H1 (cell line): ENCODE data around the gene RFX2. TPM values are rescaled to one million over a fixed set of nuclear protein-coding genes. Genes with fewer than 3 reads are reported as not detected.

Experiments used
- CTCF ChIA-PET: fragments of 300-600 bp; sonication (Branson Sonifier 250); formaldehyde crosslinking; loops from one replicate; lab custom pipeline; 2021; ENCODE audit not compliant: partially characterized antibody; lab: Charles Lee
- POLR2A ChIA-PET: fragments of 300-600 bp; sonication (Branson Sonifier 250); formaldehyde crosslinking; loops from one replicate; lab custom pipeline; 2021; ENCODE audit warnings: inconsistent platforms; ENCODE audit not compliant: partially characterized antibody; lab: Charles Lee
- DNase-seq, 2 experiments: peaks; one replicate each; pipeline versions ENCODE4 v3.0.0 to v3.0.0-alpha.2; 2010 to 2022; ENCODE audit warnings: low spot score in 2 of 2, low read depth in 1 of 2, mixed read lengths in 1 of 2
- FAIRE-seq: peaks from 2 replicates; lab custom pipeline; 2011; peaks lifted over from hg19 to GRCh38; lab: Jason Lieb, UNC
- H2AFZ ChIP-seq: 2 replicates; pipeline ENCODE4 v1.8.1; 2012; ENCODE audit warnings: low read length, inconsistent platforms
- H2AK5ac ChIP-seq: 2 replicates; pipeline ENCODE4 v1.6.1; 2013; ENCODE audit warnings: low read depth, low read length
- H2BK120ac ChIP-seq: replicated peaks from 2 replicates; pipeline ENCODE3; 2013; ENCODE audit warnings: low read depth, low read length, inconsistent platforms
- H2BK12ac ChIP-seq: 2 replicates; pipeline ENCODE4 v1.6.1; 2013; ENCODE audit warnings: low read depth, low read length
- H2BK15ac ChIP-seq: 2 replicates; pipeline ENCODE4 v1.6.1; 2013; ENCODE audit warnings: low read length
- H2BK20ac ChIP-seq: 2 replicates; pipeline ENCODE4 v1.6.1; 2013; ENCODE audit warnings: low read length
- H2BK5ac ChIP-seq: 2 replicates; pipeline ENCODE4 v1.6.1; 2013; ENCODE audit warnings: low read depth, low read length
- H3K14ac ChIP-seq: 2 replicates; pipeline ENCODE4 v1.6.1; 2013; ENCODE audit warnings: inconsistent platforms; ENCODE audit not compliant: insufficient read length
- H3K18ac ChIP-seq: 2 replicates; pipeline ENCODE4 v1.6.1; 2013; ENCODE audit warnings: low read length; ENCODE audit errors: extremely low read depth
- H3K23ac ChIP-seq: 2 replicates; pipeline ENCODE4 v1.6.1; 2013; ENCODE audit warnings: inconsistent platforms; ENCODE audit not compliant: insufficient read length
- H3K23me2 ChIP-seq: 2 replicates; pipeline ENCODE4 v1.6.1; 2013; ENCODE audit warnings: low read depth, low read length
- H3K27ac ChIP-seq: 2 replicates; pipeline ENCODE4 v1.6.1; 2011; ENCODE audit warnings: low read depth, low read length, inconsistent platforms
- H3K27me3 ChIP-seq, 4 experiments: replicated peaks in 1 of 4; 1 replicate in 1 of 4; 2 replicates in 3 of 4; pipeline versions ENCODE4 v1.6.1 to v1.8.1; 2011 to 2013; ENCODE audit warnings: low read length in 3 of 4, mild to moderate bottlenecking in 3 of 4, inconsistent platforms in 2 of 4, mixed read lengths in 2 of 4, moderate library complexity in 1 of 4; ENCODE audit not compliant: control insufficient read depth in 3 of 4, insufficient read depth in 3 of 4; ENCODE audit errors: extremely low read depth in 1 of 4
- H3K36me3 ChIP-seq, 4 experiments: 2 replicates each; pipeline versions ENCODE4 v1.6.1 to v1.8.1; 2011 to 2013; ENCODE audit warnings: mild to moderate bottlenecking in 4 of 4, low read length in 3 of 4, moderate library complexity in 2 of 4, control low read depth in 1 of 4, inconsistent platforms in 1 of 4; ENCODE audit not compliant: insufficient read depth in 4 of 4, control insufficient read depth in 2 of 4
- H3K4ac ChIP-seq: replicated peaks from 2 replicates; pipeline ENCODE3; 2013; ENCODE audit warnings: low read length, low read depth, mixed read lengths, inconsistent platforms; ENCODE audit not compliant: insufficient read length
- H3K4me1 ChIP-seq, 4 experiments: replicated peaks in 1 of 4; 1 replicate in 1 of 4; 2 replicates in 3 of 4; pipeline versions ENCODE4 v1.6.1 to v1.8.1; 2011 to 2013; ENCODE audit warnings: low read length in 3 of 4, inconsistent platforms in 2 of 4, mixed read lengths in 1 of 4; ENCODE audit not compliant: insufficient read depth in 4 of 4, control insufficient read depth in 3 of 4
- H3K4me2 ChIP-seq, 2 experiments: 2 replicates each; pipeline versions ENCODE4 v1.6.1 to v1.8.1; 2011 to 2013; ENCODE audit warnings: low read depth in 2 of 2, low read length in 2 of 2, control low read depth in 1 of 2, inconsistent platforms in 1 of 2, mild to moderate bottlenecking in 1 of 2; ENCODE audit not compliant: insufficient read depth in 1 of 2
- H3K4me3 ChIP-seq, 4 experiments: fragments of 200-600, 300-600 bp in 1 of 4; sonication (generic), shearing (Covaris generic), sonication (Bioruptor Twin) in 1 of 4; 2 replicates each; pipeline versions ENCODE4 v1.5.1 to v1.8.1; 2011 to 2016; ENCODE audit warnings: low read length in 4 of 4, low read depth in 3 of 4, control low read depth in 2 of 4, inconsistent platforms in 2 of 4, mild to moderate bottlenecking in 2 of 4, mixed read lengths in 1 of 4, moderate library complexity in 1 of 4; ENCODE audit not compliant: insufficient read depth in 2 of 4; ENCODE audit errors: extremely low read depth in 1 of 4
- H3K56ac ChIP-seq: replicated peaks from 2 replicates; pipeline ENCODE3; 2013; ENCODE audit warnings: low read depth, mild to moderate bottlenecking, mixed read lengths, low read length, inconsistent platforms; ENCODE audit not compliant: insufficient read length
- H3K79me1 ChIP-seq: 2 replicates; pipeline ENCODE4 v1.6.1; 2013; ENCODE audit warnings: low read depth, low read length, control low read depth
- H3K79me2 ChIP-seq, 2 experiments: 2 replicates each; pipeline versions ENCODE4 v1.6.1 to v1.8.1; 2012 to 2013; ENCODE audit warnings: low read length in 2 of 2, mild to moderate bottlenecking in 2 of 2, inconsistent platforms in 1 of 2; ENCODE audit not compliant: insufficient read depth in 2 of 2, control insufficient read depth in 1 of 2
- H3K9ac ChIP-seq, 4 experiments: replicated peaks in 1 of 4; 1 replicate in 1 of 4; 2 replicates in 3 of 4; pipeline versions ENCODE4 v1.6.1 to v1.8.1; 2011 to 2013; ENCODE audit warnings: low read depth in 3 of 4, low read length in 3 of 4, control low read depth in 2 of 4, mild to moderate bottlenecking in 2 of 4, moderate library complexity in 2 of 4, inconsistent platforms in 1 of 4; ENCODE audit errors: extremely low read depth in 1 of 4
- H3K9me3 ChIP-seq, 2 experiments: 2 replicates each; pipeline versions ENCODE4 v1.6.1 to v1.8.1; 2012 to 2013; ENCODE audit warnings: mild to moderate bottlenecking in 2 of 2, moderate library complexity in 2 of 2, control low read depth in 1 of 2, inconsistent platforms in 1 of 2, low read depth in 1 of 2, low read length in 1 of 2, mixed read lengths in 1 of 2; ENCODE audit not compliant: insufficient read depth in 2 of 2
- H4K20me1 ChIP-seq, 2 experiments: replicated peaks in 1 of 2; 2 replicates each; pipeline versions ENCODE3 to v1.8.1; 2011 to 2013; ENCODE audit warnings: inconsistent platforms in 2 of 2, low read length in 2 of 2, mild to moderate bottlenecking in 1 of 2; ENCODE audit not compliant: insufficient read depth in 2 of 2, control insufficient read depth in 1 of 2
- H4K5ac ChIP-seq: 2 replicates; pipeline ENCODE4 v1.6.1; 2013; ENCODE audit warnings: low read length, low read depth, mixed read lengths, inconsistent platforms; ENCODE audit not compliant: insufficient read length
- H4K8ac ChIP-seq: 2 replicates; pipeline ENCODE4 v1.8.0; 2013; ENCODE audit warnings: mild to moderate bottlenecking, moderate library complexity, low read length, inconsistent platforms; ENCODE audit not compliant: insufficient read depth; ENCODE audit errors: extremely low read depth
- H4K91ac ChIP-seq: replicated peaks from 2 replicates; pipeline ENCODE3; 2013; ENCODE audit warnings: low read length, mixed read lengths, inconsistent platforms; ENCODE audit not compliant: insufficient read length
- CHD1 ChIP-seq: IDR thresholded peaks from 2 replicates; pipeline ENCODE4 v1.6.1; 2012; ENCODE audit warnings: low read depth, low read length, improper control_type of control experiment
- KDM1A ChIP-seq: fragments of 200-600, 300-600 bp; sonication (generic); IDR thresholded peaks from 2 replicates; pipeline ENCODE4 v1.7.1; 2016; ENCODE audit warnings: mild to moderate bottlenecking, low read length, borderline replicate concordance
- RAD21 ChIP-seq, 2 experiments: IDR thresholded peaks in 1 of 2; conservative IDR thresholded peaks in 1 of 2; 2 replicates each; pipeline ENCODE4 v1.6.1; 2011; ENCODE audit warnings: low read depth in 2 of 2, low read length in 2 of 2, improper control_type of control experiment in 1 of 2, inconsistent platforms in 1 of 2, mild to moderate bottlenecking in 1 of 2, moderate library complexity in 1 of 2
- RXRA ChIP-seq: IDR thresholded peaks from 2 replicates; pipeline ENCODE4 v1.6.1; 2011; ENCODE audit warnings: low read depth, mild to moderate bottlenecking, low read length, moderate library complexity; ENCODE audit not compliant: insufficient read depth
- SP1 ChIP-seq: IDR thresholded peaks from 2 replicates; pipeline ENCODE4 v1.6.1; 2011; ENCODE audit warnings: low read depth, low read length
- SRF ChIP-seq: IDR thresholded peaks from 2 replicates; pipeline ENCODE4 v1.6.1; 2011; ENCODE audit warnings: mild to moderate bottlenecking, low read depth, low read length, moderate library complexity
- WGBS, 2 experiments: shearing (Covaris generic) in 1 of 2; methylation state at CpG; one replicate each; pipeline versions ENCODE4 v1.1.6 to v1.1.7; 2013 to 2015; ENCODE audit warnings: low lambda C conversion rate in 2 of 2, mixed read lengths in 2 of 2, inconsistent platforms in 1 of 2, low coverage in 1 of 2, missing lambda C conversion rate in 1 of 2; ENCODE audit not compliant: insufficient replicate concordance in 2 of 2, insufficient coverage in 1 of 2, insufficient read length in 1 of 2; ENCODE audit errors: extremely low coverage in 1 of 2, missing lambda C conversion rate in 1 of 2; 5-methylcytosine and 5-hydroxymethylcytosine counted together
- polyA plus RNA-seq, 7 experiments: library from polyadenylated mRNA; depleted of rRNA in 3 of 7; stranded (reverse) in 5 of 7; unstranded in 2 of 7; fragments of >200 nt in 5 of 7; fragments of 200-250 nt in 2 of 7; gene quantifications; 1 replicate in 5 of 7; 2 replicates in 1 of 7; 4 replicates in 1 of 7; pipeline versions ENCODE4 v1.2.1 to v1.2.3, GENCODE V29; 2011 to 2013; ENCODE audit warnings: missing spikeins in 2 of 7, mixed read lengths in 2 of 7
- total RNA-seq: library from RNA; stranded (reverse); fragmentation: NEBNext Ultra II Directional; extraction: Animal tissue kit (Norgen Biotek cat#: 25700); gene quantifications from 2 replicates; pipeline ENCODE4 v1.2.1, GENCODE V29; 2021

The RFX2 gene
- total and polyA plus RNA-seq, 2 of the 8 experiments (the other 6 are each of a cell fraction or from before 2014, with no cell fraction given), result 4.8 to 5.3 TPM

DNA sequence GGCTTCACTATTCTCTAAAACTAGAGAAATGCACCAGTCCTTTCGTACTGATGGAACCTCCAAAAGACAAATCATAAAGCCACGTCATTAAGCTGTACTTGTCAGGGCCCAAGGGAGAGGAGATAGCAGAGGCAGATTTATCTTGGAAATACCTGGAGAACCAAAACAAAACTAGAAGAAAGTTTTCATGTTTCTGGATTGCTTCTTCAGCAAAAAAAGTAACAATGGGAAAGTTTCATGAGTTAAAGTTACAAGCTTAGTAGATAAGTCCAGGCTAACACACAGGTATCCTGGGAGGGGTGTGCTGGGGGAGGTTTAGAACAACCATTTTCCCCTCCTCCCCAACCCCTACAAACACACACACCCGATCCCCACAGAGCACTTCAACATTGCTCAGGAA is 154.0 kb downstream of the RFX2 start:
- ChIA-PET CTCF (interaction anchor here (0.8 to 5.8 kb wide), 7 partner anchors 8 to 152 kb away, joined by 3 to 43 read pairs (median 4); no protein-coding TSS in a partner anchor), POLR2A (interaction anchor here (0.9 to 1.9 kb wide), 5 partner anchors 11 to 63 kb away, joined by 3 to 6 read pairs (median 4); partner anchors contain the start of gene RANBP3)
- Histone ChIP-seq H3K4me1 (peaks cover 19 to 51% (median 37%) of the 10 kb centered on the region in 4 experiments), H2AFZ (no peak overlapping the region), H3K23me2 (no peaks in the 10 kb centered on the region), H3K9ac (no peak overlapping the region), H3K4ac (no peak overlapping the region), H3K27ac (no peak overlapping the region), H3K18ac (no peak overlapping the region), H2BK20ac (no peak overlapping the region), H2BK15ac (no peak overlapping the region), H2AK5ac (no peak overlapping the region), H4K91ac (no peak overlapping the region), H3K4me2 (no peak overlapping the region), H3K14ac (no peak overlapping the region), H3K36me3 (no peaks in the 10 kb centered on the region), H2BK12ac (no peak overlapping the region), H3K23ac (no peak overlapping the region), H3K79me2 (peaks cover 9 to 93% of the 10 kb centered on the region in 2 experiments), H4K8ac (no peak overlapping the region), H3K79me1 (peaks cover 47% of the 10 kb centered on the region), H3K4me3 (no peak overlapping the region), H4K5ac (no peak overlapping the region), H3K56ac (no peak overlapping the region), H3K9me3 (no peaks in the 10 kb centered on the region), H2BK5ac (no peak overlapping the region), H2BK120ac (no peak overlapping the region), H3K27me3 (no peaks in the 10 kb centered on the region; a peak in 1 of 7 replicates), H4K20me1 (peaks cover 35 to 49% of the 10 kb centered on the region in 2 experiments)
- FAIRE-seq (no peak), DNase-seq (no peak)
- 77% methylated on average over 3 of the region's 3 CpGs; no CpG with 5 or more reads in 1 of the 2 experiments for WGBS, 2 experiments
- TF ChIP-seq RXRA, result no peak
- no peak for TF ChIP-seq CHD1
- TF ChIP-seq SP1, result no peak
- no peak for TF ChIP-seq RAD21 (IDR thresholded peaks at IDR 0.05 in 1 of 2, conservative IDR thresholded peaks at IDR 0.05 in 1 of 2; ENCODE audit: low read depth in 2 of 2, low read length in 2 of 2)
- TF ChIP-seq KDM1A, result no peak
- no peak for TF ChIP-seq SRF
